GM21576 (cell line): ENCODE measurements around the gene BANP.
"Not testable (repeated sequence)": the region's sequence is repeated elsewhere in the genome, so short reads cannot be mapped to it uniquely, and the experiment has no call there.

Experiments
- ATAC-seq: cut with Tn5 transposase; IDR thresholded peaks from one replicate; pipeline ENCODE4 v1.9.1; 2021; ENCODE audit warnings: mild to moderate bottlenecking, moderate library complexity; ENCODE audit not compliant: unreplicated experiment

BANP gene

DNA sequence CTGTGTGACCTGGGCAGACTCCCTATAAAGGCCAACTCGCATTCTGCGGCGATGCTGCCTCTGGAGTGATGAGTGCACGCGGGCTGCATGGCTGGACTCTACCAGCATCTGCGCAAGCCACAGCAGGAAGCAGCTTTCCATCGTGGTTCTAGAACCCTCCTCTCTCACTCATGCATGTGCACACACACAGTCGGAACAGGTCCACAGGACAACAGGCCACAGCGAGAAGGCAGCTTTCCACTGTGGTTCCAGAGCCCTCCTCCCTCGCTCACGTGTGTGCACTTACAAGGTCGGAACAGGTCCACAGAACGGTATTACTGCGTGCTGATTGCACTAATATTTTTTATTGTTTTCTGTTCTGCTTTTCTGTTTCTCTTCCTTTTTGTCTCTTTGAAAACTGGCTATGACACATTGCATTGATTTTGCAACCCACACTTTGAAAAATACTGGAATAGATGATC lies 92.9 kb downstream of the BANP start:
- ATAC-seq: peak; percentile 66

DNA sequence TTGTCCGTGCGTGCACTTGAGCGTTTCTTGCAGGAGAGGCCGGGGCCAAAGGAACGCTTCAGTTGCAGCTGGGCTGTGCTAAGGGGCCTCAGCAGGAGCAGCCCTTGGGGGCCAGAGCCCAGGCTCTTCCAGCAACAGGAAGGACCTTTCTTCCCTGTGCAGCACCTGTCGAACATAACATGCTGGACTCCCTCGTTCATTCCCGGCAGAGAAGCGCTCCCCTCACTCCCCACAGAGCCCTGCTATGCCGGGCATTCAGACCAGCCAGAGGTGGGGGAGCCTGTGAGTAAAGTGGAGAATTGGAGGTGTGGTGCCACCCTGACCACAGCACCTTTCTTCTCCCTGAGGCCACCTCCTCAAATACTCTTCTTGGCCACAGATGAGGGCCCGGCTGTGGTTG lies 94.1 kb downstream of the BANP start:
- ATAC-seq: not testable (repeated sequence)

- peak; percentile 65 for ATAC-seq
Measured at GRCh38 chr16:88045820-88046303, 94.6 kb downstream of the BANP start.

DNA sequence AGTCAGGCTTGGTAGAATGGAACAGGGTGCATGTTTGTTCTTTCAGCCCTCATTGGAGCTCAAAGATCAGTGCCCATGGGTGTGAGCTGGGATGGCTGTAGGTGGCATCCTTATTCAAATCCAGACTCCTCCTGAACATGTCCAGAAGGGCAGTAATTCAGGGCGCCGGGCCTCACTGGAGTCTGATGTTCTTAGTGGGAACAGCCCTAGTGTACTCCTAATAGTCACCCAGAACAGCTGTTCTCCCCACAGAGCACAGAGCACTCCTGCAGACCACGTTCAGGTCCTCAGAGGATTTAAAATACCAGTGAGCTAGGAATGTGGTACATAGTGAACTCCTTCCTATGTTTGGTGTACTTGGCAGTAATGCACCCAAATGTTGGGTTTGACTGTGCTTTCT lies 96.2 kb downstream of the BANP start:
- ATAC-seq: no peak

DNA sequence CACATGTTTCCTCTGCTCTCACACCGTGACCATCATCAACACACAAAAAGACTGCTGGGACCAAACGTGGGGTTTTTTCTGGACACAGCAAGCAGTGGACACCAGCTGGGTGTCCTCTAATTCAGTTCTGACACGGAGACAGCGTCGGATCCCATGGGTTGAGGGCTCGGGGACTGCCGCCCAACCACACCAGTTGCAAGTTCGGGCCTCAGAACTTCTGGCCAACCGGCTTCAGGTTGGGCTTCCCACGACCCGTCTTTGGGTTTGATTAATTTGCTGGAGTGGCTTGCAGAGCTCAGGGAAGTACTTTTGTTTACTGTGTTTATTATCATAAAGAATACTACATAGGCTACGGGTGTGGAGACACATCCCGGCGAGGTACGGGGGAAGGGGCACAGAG lies 97.8 kb downstream of the BANP start:
- no peak for ATAC-seq

- ATAC-seq: no peak
Measured at GRCh38 chr16:88049561-88050545, 98.6 kb downstream of the BANP start.

DNA sequence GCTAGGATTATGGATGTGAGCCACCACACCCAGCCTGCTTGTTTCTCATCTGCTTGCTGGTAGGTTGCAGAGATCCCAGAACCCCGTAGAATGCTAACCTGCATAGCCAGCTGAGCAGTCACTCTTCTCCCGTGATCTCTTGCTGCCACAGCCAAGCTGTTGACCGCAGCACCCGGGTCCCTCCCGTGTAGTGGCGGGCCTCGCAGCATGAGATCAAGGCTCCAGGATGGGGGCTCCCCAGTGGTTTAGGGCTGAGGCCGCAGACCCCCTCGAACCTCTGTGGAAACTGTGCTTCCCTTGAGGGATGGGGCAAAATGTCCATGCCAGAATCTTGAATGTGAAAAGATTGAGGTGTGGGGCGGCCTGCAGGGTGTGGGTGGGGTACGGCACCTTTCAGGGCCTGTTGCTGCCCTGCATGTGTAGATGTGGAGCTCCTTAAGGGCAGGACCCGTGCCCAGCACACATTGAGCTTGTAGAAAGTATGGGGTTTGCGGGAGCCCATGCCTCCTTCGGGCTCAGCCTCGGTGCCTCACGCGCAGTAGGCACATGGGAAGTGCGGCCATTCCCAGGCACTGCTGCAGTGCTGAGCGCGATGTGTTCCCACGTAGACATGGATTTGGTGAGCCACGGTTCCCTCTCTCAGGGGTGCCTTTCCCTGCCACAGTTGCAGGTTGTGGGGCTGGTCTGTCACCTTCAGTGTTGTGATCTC lies 99.9 kb downstream of the BANP start:
- no peak for ATAC-seq

GRCh38 chr16:88052661-88053060 lies 101.4 kb downstream of the BANP start:
- ATAC-seq: no peak

DNA sequence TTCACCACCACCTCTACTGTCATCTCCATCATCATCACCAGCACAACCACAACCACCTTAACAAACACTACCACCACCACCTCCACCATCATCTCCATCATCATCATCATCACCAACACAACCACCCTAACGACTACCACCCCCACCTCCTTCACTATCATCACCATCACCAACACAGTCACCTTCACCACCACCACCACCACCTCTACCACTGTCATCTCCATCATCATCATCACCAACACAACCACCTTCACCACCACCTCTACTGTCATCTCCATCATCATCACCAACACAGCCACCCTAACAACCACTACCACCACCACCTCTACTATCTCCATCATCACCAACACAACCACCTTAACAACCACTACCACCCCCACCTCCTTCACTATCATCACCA lies 102.2 kb downstream of the BANP start:
- not testable (repeated sequence) for ATAC-seq

- no peak for ATAC-seq
Measured at GRCh38 chr16:88055356-88055755, 104.1 kb downstream of the BANP start.

- no peak for ATAC-seq
Measured at GRCh38 chr16:88056212-88056611, 105.0 kb downstream of the BANP start.

DNA sequence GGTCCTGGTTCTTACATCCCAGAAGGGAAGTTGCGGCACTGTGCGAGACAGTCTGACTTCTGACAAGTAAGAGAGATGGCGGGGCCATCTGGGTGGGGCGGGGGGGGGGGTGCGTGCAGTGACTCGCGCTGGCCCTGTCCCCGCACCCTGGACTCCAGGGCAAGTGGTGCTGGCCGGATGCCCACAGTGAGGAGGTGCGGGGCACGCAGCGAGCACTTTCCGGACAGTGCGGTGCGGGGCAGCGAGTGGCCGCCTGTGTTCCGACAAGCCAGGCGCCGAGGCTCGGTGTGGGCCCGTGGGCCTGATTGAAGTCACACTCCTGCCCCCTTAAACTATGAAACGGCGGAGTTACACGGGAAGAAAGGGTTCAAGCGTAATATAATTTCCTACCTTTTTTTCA lies 106.4 kb downstream of the BANP start:
- no peak for ATAC-seq

DNA sequence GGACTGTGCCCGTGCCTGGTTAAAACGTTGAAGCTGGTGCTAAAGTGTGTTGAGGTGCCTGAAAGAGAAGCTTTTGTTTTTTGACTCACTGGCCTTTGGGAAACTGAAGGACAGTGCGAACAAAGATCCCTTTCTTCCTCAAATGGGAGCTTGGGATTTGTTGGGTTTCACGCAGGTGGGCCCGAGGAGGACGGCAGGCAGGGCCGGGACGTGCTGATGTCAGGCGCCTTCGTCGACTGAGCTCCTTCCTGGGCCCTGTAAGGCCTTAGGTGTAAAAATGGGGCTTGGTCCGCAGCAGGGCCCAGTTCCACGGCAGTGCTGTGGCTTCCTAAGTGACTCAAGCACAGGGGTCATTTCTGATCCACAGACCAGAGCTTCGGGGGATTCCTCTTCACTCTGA lies 106.9 kb downstream of the BANP start:
- ATAC-seq: no peak

DNA sequence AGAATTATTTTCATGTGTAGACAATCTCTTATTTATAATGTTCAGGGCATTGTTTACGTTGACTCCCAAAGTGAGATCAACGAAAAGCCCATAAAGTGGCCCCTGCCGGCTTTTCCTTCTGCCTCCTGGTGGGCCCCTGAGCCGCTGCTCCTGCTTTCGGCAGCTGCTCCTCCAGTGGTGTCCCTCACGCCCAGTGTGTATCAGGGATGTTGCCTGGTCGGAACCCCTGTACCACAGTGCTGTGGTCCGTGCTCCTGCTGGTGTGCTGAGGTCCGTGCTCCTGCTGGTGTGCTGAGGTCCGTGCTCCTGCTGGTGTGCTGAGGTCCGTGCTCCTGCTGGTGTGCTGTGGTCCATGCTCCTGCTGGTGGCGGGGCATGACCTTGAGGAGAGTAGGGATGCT lies 107.6 kb downstream of the BANP start:
- no peak for ATAC-seq

DNA sequence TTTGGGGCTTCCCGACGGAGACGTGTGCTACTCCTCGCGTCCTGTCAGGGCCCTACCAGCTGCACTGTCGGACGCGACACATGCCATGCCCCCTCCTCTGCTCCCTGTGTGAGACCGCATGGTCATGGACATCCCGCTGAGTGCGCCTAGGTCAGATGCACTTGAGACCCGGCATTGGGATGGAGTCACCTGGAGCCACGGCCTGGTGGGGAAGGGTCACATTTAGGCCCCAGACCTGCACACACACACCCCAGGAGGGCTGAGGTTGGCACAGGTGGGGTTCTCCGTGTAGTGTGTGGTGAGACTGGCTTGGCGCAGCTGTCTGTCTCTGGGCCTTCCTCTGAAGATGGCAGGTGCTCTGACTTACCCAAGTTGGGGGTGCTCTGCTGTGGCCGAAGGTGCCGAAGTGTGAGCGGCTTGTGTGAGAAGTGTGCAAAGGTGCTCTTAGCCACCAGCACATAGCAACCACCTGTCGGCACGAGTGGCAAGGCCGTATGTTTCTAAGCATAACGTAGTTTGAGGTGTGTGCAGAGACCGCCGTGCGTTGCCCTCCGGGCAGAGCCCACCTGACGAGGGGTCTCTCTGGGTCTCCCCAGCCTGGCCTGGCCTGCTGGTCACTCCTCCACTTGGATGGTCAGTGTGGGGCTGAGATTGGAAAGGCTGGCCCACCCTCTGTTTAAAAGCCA lies 108.6 kb downstream of the BANP start:
- no peak for ATAC-seq

GRCh38 chr16:88060524-88061219 lies 109.4 kb downstream of the BANP start:
- no peak for ATAC-seq

DNA sequence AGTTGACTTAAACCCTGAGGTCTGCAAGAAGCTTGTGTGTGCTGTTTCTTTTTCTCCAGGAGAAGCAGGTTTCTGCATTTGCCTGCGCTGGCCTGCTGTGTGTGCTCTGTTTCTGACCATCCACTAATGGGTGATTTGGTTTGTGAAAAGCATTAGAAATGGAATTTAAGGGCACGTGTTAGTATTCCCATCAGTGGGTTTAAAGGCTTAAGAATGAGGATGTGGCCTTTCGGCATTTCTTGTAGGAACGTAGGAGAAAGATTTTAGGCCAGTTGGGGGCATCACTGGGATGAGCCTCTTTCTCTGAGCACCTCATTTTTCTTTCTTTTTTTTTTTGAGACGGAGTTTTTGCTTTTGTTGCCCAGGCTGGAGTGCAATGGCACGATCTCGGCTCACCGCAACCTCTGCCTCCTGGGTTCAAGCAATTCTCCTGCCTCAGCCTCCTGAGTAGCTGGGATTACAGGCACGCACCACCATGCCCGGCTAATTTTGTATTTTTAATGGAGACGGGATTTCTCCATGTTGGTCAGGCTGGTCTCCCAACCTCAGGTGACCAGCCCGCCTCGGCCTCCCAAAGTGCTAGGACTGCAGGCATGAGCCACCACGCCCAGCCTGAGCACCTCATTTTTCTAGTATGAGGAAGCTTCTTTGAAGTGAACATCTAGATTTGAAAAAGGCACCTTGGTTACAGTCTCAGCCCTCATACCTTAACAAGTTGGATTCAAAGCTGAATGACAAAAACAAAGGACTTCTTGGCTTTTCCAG lies 110.3 kb downstream of the BANP start:
- no peak for ATAC-seq

DNA sequence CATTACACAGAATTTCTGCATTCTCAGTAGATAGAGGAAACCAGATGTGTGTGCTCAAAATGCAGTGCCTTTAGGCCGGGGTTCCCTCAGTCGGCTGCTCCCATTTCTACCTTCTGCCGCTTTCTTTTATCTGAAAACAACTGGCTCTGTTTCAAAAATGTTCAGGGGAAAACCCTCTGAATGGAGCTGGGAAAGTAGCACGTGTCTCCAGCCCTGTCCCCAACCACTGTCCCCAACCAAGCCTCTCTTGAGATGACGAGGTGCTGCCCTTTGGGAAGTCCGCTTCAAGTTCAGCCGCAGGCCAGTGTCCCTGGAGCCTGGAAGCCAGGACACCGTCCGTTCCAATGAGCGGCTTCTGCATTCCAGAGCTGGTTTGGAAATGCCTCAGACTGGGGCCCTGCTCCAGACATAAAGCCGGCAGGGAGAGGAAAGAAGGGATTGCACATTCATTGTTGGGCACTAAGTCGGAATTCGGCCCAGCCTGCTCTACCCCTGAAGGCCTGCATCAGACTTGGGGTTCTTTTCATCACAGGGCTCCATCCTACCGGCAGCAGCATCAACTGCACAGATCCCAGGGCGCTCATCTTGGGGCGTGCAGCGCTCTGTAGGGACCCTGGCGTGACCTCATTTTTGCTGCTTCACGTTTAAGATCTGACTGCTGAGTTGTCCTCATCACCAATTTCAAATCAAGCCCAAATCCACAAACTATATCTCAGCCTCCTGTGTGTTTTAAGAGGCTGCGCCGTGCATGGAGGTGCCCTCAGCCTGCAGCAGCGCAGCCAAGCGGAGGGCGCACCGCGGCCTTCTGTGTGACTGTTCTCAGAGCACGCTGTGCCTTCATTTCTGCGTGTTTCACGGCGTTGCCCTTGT lies 111.3 kb downstream of the BANP start:
- no peak for ATAC-seq

GRCh38 chr16:88063211-88063773 lies 112.1 kb downstream of the BANP start:
- no peak for ATAC-seq
